Cardiac muscle cell (in vitro differentiated cells and primary cell): Measurements from ENCODE around the gene SOX2. TPM values are rescaled to one million over a fixed set of nuclear protein-coding genes. Genes with fewer than 3 reads are reported as not detected.

Source experiments
- DNase-seq, 2 donors: peaks; one replicate each; pipeline versions ENCODE4 v3.0.0 to v3.0.0-alpha.2; 2010 to 2017; ENCODE audit warnings: low read depth in 1 of 2, low spot score in 1 of 2
- H3K27ac ChIP-seq: fragments of 200-600 bp; sonication (generic); 2 replicates; pipeline ENCODE4 v1.5.1; 2016
- H3K27me3 ChIP-seq: fragments of 200-600 bp; sonication (generic); 2 replicates; pipeline ENCODE4 v1.6.0; 2016; ENCODE audit warnings: control low read depth
- H3K36me3 ChIP-seq: fragments of 200-600 bp; sonication (generic); 2 replicates; pipeline ENCODE4 v1.5.1; 2016; ENCODE audit warnings: control low read depth
- H3K4me1 ChIP-seq: fragments of 200-600 bp; sonication (generic); 2 replicates; pipeline ENCODE4 v1.8.1; 2017; ENCODE audit warnings: low read depth, mild to moderate bottlenecking, mixed run types
- H3K4me3 ChIP-seq: fragments of 200-600 bp; sonication (generic); 2 replicates; pipeline ENCODE4 v1.5.1; 2016; ENCODE audit warnings: mild to moderate bottlenecking
- H3K9me3 ChIP-seq: fragments of 200-600 bp; sonication (generic); 2 replicates; pipeline ENCODE4 v1.5.1; 2017; ENCODE audit warnings: low read depth, mild to moderate bottlenecking, control low read depth
- polyA plus RNA-seq: library from polyadenylated mRNA; unstranded; fragments of >200 nt; fragmentation: Nextera tagmentation; extraction: Ambion mirVana; gene quantifications from 2 replicates; pipeline ENCODE4 v1.2.1, GENCODE V29; 2016
- total RNA-seq: library from RNA; depleted of rRNA; stranded (reverse); fragments of >200 nt; gene quantifications from 2 replicates; pipeline ENCODE4 v1.2.3, GENCODE V29; 2016
- TF ChIP-seq, protein P1 (sequence below): IDR thresholded peaks from 2 replicates; pipeline ENCODE4 v1.5.1; 2012; ENCODE audit warnings: low read depth, mild to moderate bottlenecking, low read length

Gene SOX2
- total and polyA plus RNA-seq, 2 experiments from 2014 or later = 0.18 TPM; not detected in 1

- peaks cover 3% of the 10 kb centered on the region for H3K4me1 ChIP-seq
- peaks cover 99% of the 10 kb centered on the region for H3K27me3 ChIP-seq
Measured at GRCh38 chr3:181700168-181701087, 11.3 kb upstream of the SOX2 start.

GRCh38 chr3:181701096-181701495, 10.6 kb upstream of the SOX2 start:
- Histone ChIP-seq H3K4me3 (no peak overlapping the region), H3K27me3 (peaks cover 99% of the 10 kb centered on the region), H3K9me3 (no peaks in the 10 kb centered on the region), H3K4me1 (peaks cover 3% of the 10 kb centered on the region), H3K36me3 (no peaks in the 10 kb centered on the region), H3K27ac (no peak overlapping the region)
- TF ChIP-seq, protein P1, sequence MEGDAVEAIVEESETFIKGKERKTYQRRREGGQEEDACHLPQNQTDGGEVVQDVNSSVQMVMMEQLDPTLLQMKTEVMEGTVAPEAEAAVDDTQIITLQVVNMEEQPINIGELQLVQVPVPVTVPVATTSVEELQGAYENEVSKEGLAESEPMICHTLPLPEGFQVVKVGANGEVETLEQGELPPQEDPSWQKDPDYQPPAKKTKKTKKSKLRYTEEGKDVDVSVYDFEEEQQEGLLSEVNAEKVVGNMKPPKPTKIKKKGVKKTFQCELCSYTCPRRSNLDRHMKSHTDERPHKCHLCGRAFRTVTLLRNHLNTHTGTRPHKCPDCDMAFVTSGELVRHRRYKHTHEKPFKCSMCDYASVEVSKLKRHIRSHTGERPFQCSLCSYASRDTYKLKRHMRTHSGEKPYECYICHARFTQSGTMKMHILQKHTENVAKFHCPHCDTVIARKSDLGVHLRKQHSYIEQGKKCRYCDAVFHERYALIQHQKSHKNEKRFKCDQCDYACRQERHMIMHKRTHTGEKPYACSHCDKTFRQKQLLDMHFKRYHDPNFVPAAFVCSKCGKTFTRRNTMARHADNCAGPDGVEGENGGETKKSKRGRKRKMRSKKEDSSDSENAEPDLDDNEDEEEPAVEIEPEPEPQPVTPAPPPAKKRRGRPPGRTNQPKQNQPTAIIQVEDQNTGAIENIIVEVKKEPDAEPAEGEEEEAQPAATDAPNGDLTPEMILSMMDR = no peak
- no peak for DNase-seq

More at GRCh38 chr3:181700168-181701087, 11.3 kb upstream of the SOX2 start:
- Histone ChIP-seq H3K36me3 (no peaks in the 10 kb centered on the region), H3K4me3 (no peak overlapping the region), H3K9me3 (no peaks in the 10 kb centered on the region), H3K27ac (no peak overlapping the region)
- TF ChIP-seq, protein P1 = peak; percentile 88
- DNase-seq = peak; percentile 81 to 88

DNA sequence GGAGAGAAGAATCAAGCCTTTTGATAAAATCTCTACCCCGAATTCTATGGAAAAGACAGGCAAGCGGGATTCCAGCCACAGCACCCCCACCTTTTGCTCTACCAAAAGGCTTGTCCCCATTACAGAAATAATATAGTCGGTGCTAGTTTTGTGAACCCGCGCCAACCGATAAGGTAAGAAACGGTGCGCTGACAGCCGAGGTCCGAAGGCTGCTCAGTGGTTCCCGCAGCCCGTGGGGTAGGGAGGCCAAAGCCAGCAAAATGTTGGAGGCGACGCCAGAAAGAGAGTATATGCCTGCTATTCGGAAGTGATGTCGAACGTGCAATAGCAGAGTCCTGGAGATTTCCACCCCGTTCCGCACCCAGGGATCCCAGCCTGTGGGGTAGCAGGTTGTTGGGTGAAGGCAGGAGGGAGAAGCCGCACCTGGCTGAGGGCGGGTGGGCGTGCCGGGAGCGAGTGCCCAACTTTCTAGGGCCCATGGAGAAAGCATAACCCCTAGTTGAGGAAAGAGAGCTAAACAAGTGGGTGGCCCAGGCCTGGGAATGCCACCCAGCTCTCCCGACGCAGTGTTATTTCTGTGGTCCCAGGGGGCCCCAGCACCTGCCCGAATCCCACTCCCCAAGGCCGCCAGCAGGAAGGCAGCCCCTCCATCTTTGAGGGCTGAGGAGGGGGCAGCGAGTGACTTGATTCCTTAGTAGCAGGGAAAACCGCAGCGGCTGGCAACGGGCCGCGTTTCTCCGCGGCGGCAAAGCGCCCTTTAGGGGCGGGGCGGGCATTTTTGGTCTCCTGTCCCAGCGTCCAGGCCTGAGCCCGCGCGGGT, 7.9 kb upstream of the SOX2 start:
- Histone ChIP-seq H3K27me3 (peaks cover 99% of the 10 kb centered on the region), H3K4me3 (no peak overlapping the region)

GRCh38 chr3:181704421-181705085, 7.2 kb upstream of the SOX2 start:
- H3K36me3 ChIP-seq = no peaks in the 10 kb centered on the region
- H3K27ac ChIP-seq = no peak overlapping the region
- H3K4me3 ChIP-seq = no peak overlapping the region
- no peak for DNase-seq
- TF ChIP-seq, protein P1 = no peak
- peaks cover 3% of the 10 kb centered on the region for H3K4me1 ChIP-seq
- no peaks in the 10 kb centered on the region for H3K9me3 ChIP-seq
- H3K27me3 ChIP-seq = peaks cover 97% of the 10 kb centered on the region

More for the DNA sequence above, 7.9 kb upstream of the SOX2 start:
- H3K9me3 ChIP-seq = no peaks in the 10 kb centered on the region
- TF ChIP-seq, protein P1 = no peak
- no peaks in the 10 kb centered on the region for H3K36me3 ChIP-seq
- no peak for DNase-seq
- H3K4me1 ChIP-seq = peaks cover 3% of the 10 kb centered on the region
- H3K27ac ChIP-seq = no peak overlapping the region

DNA sequence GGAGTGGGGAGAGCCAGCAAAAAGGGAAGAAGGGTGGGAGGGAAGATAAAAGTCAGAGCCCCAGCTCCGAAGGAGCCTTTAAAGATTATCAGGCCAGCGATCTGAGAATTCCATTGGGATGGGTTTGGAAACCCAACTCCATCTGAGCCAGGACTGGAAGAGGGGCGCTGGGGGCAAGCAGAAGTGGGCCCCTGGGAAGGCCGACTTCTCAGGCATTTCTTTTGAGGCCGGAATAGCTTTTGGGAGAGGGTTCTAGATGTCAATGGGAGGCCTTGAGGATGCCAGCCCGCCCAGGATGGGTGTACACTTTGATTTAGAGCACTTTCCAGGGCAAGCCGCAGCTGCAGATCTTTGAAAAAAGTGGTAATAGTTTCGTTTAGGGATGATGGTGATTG, 6.6 kb upstream of the SOX2 start:
- Histone ChIP-seq H3K4me3 (no peak overlapping the region), H3K4me1 (peaks cover 3% of the 10 kb centered on the region), H3K27ac (no peak overlapping the region), H3K9me3 (no peaks in the 10 kb centered on the region), H3K27me3 (peaks cover 97% of the 10 kb centered on the region), H3K36me3 (no peaks in the 10 kb centered on the region)
- TF ChIP-seq, protein P1 = no peak
- no peak for DNase-seq
